Right forelimb (tissue), 1 donor: ENCODE data around the gene PLEKHA7.
"Not testable (repeated sequence)": the region's sequence is repeated elsewhere in the genome, so short reads cannot be mapped to it uniquely, and the experiment has no call there.

Experiments used
- DNase-seq: peaks from one replicate; pipeline ENCODE4 v3.0.0-alpha.2; 2018

PLEKHA7 gene

GRCh38 chr11:17004486-17005148, 9.6 kb downstream of the PLEKHA7 start:
- no peak for DNase-seq

GRCh38 chr11:17003426-17003825, 10.8 kb downstream of the PLEKHA7 start:
- no peak for DNase-seq

GRCh38 chr11:17002543-17002942, 11.7 kb downstream of the PLEKHA7 start:
- DNase-seq: no peak

GRCh38 chr11:17001806-17002205, 12.4 kb downstream of the PLEKHA7 start:
- DNase-seq: no peak

- no peak for DNase-seq
Observed at GRCh38 chr11:17000987-17001386, 13.2 kb downstream of the PLEKHA7 start.

- DNase-seq: not testable (repeated sequence)
Observed at GRCh38 chr11:17000253-17000652, 14.0 kb downstream of the PLEKHA7 start.

GRCh38 chr11:16999116-16999515, 15.1 kb downstream of the PLEKHA7 start:
- no peak for DNase-seq

- DNase-seq: no peak
Observed at GRCh38 chr11:16997624-16998023, 16.6 kb downstream of the PLEKHA7 start.

- DNase-seq: no peak
Observed at GRCh38 chr11:16993495-16993894, 20.7 kb downstream of the PLEKHA7 start.

GRCh38 chr11:16992846-16993245, 21.4 kb downstream of the PLEKHA7 start:
- DNase-seq: no peak

GRCh38 chr11:16989554-16989953, 24.7 kb downstream of the PLEKHA7 start:
- DNase-seq: no peak

GRCh38 chr11:16987205-16987568, 27.0 kb downstream of the PLEKHA7 start:
- no peak for DNase-seq

- no peak for DNase-seq
Observed at GRCh38 chr11:16986434-16987204, 27.6 kb downstream of the PLEKHA7 start.

GRCh38 chr11:16985297-16985696, 28.9 kb downstream of the PLEKHA7 start:
- DNase-seq: no peak

- DNase-seq: no peak
Observed at GRCh38 chr11:16984229-16984628, 30.0 kb downstream of the PLEKHA7 start.

- DNase-seq: no peak
Observed at GRCh38 chr11:16982809-16983208, 31.4 kb downstream of the PLEKHA7 start.

- no peak for DNase-seq
Observed at GRCh38 chr11:16982256-16982671, 31.9 kb downstream of the PLEKHA7 start.

- DNase-seq: peak; percentile 58
Observed at GRCh38 chr11:16981651-16982194, 32.5 kb downstream of the PLEKHA7 start.

- no peak for DNase-seq
Observed at GRCh38 chr11:16979703-16980622, 34.3 kb downstream of the PLEKHA7 start.

- no peak for DNase-seq
Observed at GRCh38 chr11:16977994-16978315, 36.3 kb downstream of the PLEKHA7 start.

GRCh38 chr11:16977136-16977993, 36.8 kb downstream of the PLEKHA7 start:
- DNase-seq: no peak

GRCh38 chr11:16976379-16976778, 37.8 kb downstream of the PLEKHA7 start:
- no peak for DNase-seq
